ENCODE data around the gene CPN2. TPM values are rescaled to one million over a fixed set of nuclear protein-coding genes. Genes with fewer than 3 reads are reported as not detected.

The CPN2 gene
- total RNA-seq, 2 donors from 2014 or later: not detected

DNA sequence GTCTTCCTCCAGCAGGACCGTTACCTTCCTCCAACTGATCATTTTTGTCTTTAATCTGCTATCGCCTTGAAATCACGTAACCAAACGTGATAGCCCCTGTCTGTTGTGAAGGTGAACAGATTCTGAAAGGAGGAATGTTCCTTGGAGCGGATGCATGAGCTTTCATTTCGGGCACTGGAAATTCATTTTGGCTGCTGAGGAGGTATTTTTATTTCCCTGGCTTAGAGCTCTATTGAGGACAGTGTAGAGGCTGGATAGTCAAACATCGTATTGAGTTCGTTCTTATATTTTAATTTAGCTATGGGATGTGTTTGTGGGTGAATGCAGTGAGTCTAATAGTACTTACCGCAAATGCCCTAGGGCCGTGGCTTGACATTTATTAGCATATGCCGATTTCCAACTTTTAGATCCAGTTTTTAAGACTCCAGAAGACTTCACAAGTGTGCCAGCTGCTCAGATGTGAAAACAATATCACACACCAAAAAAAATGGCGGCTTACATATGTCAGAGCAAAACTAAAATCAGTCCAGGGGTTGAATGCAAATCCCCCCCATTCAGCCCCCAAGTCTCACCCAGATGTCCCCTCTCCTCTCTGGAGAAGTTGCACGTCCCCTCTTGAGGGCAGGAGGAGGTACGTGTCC is 22.1 kb downstream of the CPN2 start:
- ATAC-seq (replicated peaks in 1 of 2) (no peak), DNase-seq (no peak)
- Mint-ChIP-seq H3K27ac (no peak overlapping the region), H3K4me1 (ENCODE audit: low read depth) (peaks cover 4% of the 10 kb centered on the region), H3K9me3 (no peaks in the 10 kb centered on the region), H3K4me3 (no peak overlapping the region), H3K36me3 (ENCODE audit: insufficient read depth in 2 of 2) (no peaks in the 10 kb centered on the region), H3K27me3 (ENCODE audit: low read depth) (peaks cover 16% of the 10 kb centered on the region)

DNA sequence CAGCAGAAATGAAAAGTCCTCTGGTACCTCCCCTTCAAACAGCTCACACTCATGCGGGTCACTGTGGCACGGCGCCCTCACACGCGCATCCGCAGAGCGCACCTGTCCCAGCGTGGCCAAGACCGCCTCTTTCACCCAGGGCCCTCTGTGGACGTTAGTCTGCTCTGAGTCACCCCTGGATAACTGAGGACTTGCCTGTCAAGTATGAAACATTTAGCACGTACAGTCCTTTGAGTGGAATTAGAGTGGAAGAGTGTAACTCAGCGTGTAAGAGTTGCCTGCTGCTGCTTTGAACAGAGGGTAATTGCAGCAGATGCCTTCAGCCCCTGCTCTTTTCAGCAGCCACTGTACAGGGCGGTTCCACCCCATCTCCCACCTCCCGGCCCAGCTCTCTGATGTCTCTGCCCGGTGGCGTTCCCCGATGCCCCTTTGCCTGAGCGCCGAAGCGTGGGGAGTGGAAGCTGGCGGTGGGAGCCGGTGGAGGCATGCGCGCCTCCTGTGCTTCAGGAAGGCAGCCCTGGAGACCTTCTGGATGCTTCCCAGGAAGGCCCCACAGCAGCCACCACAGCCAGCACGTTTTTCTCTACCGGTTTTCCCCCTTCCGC is 23.0 kb downstream of the CPN2 start:
- DNase-seq: peak in 1 of 2 donors; percentile 40
- Mint-ChIP-seq H3K36me3 (ENCODE audit: insufficient read depth in 2 of 2) (no peaks in the 10 kb centered on the region), H3K4me3 (no peak overlapping the region), H3K27me3 (ENCODE audit: low read depth) (peaks cover 12% of the 10 kb centered on the region), H3K4me1 (ENCODE audit: low read depth) (peaks cover 2% of the 10 kb centered on the region), H3K9me3 (no peaks in the 10 kb centered on the region), H3K27ac (no peak overlapping the region)
- ATAC-seq (replicated peaks in 1 of 2): peak; percentile 16 to 33

DNA sequence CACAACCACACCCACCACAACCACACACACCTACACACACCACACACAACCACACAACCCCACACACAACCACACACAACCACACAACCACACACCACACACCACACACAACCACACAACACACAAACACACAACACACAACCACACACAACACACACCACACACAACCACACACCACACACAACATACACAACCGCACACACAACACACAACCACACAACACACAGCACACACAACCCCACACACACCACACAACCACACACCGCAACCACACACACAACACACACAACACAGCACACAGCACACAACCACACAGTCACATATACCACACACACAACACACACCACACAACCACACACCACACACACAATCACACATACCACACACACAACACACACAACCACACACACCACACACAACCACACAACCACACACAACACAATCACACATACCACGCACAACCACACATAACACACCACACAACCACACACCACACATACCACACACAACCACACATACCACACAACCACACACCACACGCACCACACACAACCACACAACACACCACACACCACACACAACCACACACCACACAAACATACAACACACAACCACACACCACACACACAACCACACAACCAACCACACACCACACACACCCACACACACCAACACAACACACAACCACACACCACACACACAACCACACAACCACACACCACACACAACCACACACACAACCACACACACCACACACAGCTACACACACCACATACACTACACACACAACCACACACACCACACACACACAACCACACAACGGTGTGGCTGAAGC is 23.7 kb downstream of the CPN2 start:
- Mint-ChIP-seq H3K36me3 (ENCODE audit: insufficient read depth in 2 of 2) (no peaks in the 10 kb centered on the region), H3K27ac (no peak overlapping the region), H3K4me1 (ENCODE audit: low read depth) (peaks cover 9% of the 10 kb centered on the region), H3K4me3 (no peak overlapping the region), H3K9me3 (no peaks in the 10 kb centered on the region), H3K27me3 (ENCODE audit: low read depth) (peaks cover 6% of the 10 kb centered on the region)
- ATAC-seq (replicated peaks in 1 of 2) (no peak), DNase-seq (no peak)

DNA sequence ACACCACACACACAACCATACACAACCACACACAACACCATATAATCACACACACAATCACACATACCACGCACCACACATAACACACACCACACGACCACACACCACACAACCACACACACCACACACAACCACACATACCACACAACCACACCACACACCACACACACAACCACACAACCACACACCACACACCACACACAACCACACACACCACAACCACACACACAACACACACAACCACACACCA is 24.2 kb downstream of the CPN2 start:
- ATAC-seq (replicated peaks in 1 of 2) (no peak), DNase-seq (no peak)
- H3K9me3 Mint-ChIP-seq: no peaks in the 10 kb centered on the region
- H3K4me1 Mint-ChIP-seq (ENCODE audit: low read depth): peaks cover 9% of the 10 kb centered on the region
- peaks cover 6% of the 10 kb centered on the region for H3K27me3 Mint-ChIP-seq (ENCODE audit: low read depth)
- H3K36me3 Mint-ChIP-seq (ENCODE audit: insufficient read depth in 2 of 2): no peaks in the 10 kb centered on the region
- H3K4me3 Mint-ChIP-seq: no peak overlapping the region
- H3K27ac Mint-ChIP-seq: no peak overlapping the region

GRCh38 chr3:194326192-194326967 is 24.7 kb downstream of the CPN2 start:
- peaks cover 0 to under 1% of the 10 kb centered on the region in 2 donors for H3K36me3 Mint-ChIP-seq (ENCODE audit: insufficient read depth in 2 of 2)
- ATAC-seq (replicated peaks in 1 of 2): no peak

GRCh38 chr3:194325424-194326153 is 25.5 kb downstream of the CPN2 start:
- H3K4me3 Mint-ChIP-seq: no peak overlapping the region
- H3K27ac Mint-ChIP-seq: no peak overlapping the region
- peaks cover 9% of the 10 kb centered on the region for H3K4me1 Mint-ChIP-seq (ENCODE audit: low read depth)
- peaks cover 0 to 1% of the 10 kb centered on the region in 2 donors for H3K36me3 Mint-ChIP-seq (ENCODE audit: insufficient read depth in 2 of 2)
- H3K27me3 Mint-ChIP-seq (ENCODE audit: low read depth): peaks cover 6% of the 10 kb centered on the region
- DNase-seq (no peak), ATAC-seq (replicated peaks in 1 of 2) (no peak)
- no peaks in the 10 kb centered on the region for H3K9me3 Mint-ChIP-seq

More at GRCh38 chr3:194326192-194326967, 24.7 kb downstream of the CPN2 start:
- Mint-ChIP-seq H3K27ac (no peak overlapping the region), H3K4me3 (no peak overlapping the region), H3K27me3 (ENCODE audit: low read depth) (peaks cover 6% of the 10 kb centered on the region), H3K4me1 (ENCODE audit: low read depth) (peaks cover 9% of the 10 kb centered on the region), H3K9me3 (no peaks in the 10 kb centered on the region)
- peak in 1 of 2 donors; percentile 19 for DNase-seq

DNA sequence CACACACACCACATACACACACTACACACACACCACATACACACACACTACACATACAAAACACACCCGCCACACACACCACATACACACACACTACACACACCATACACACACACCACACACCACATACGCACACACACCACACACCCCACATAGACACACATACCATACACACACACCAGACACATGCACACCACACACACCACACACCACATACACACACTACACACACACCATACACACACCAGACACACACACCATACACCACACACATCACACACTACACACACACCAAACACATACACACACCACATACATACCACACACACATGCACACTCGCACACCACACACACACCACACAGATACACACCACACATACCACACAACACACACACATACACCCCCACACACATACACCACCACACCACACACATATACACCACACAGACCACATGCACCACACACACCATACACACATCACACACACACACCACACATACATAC is 26.3 kb downstream of the CPN2 start:
- peaks cover 2% of the 10 kb centered on the region for H3K27me3 Mint-ChIP-seq (ENCODE audit: low read depth)
- DNase-seq: no peak
- H3K4me3 Mint-ChIP-seq: no peak overlapping the region
- no peaks in the 10 kb centered on the region for H3K9me3 Mint-ChIP-seq
- peaks cover 0 to 1% of the 10 kb centered on the region in 2 donors for H3K36me3 Mint-ChIP-seq (ENCODE audit: insufficient read depth in 2 of 2)
- peaks cover 9% of the 10 kb centered on the region for H3K4me1 Mint-ChIP-seq (ENCODE audit: low read depth)
- ATAC-seq (replicated peaks in 1 of 2): no peak
- no peak overlapping the region for H3K27ac Mint-ChIP-seq

- Mint-ChIP-seq H3K36me3 (ENCODE audit: insufficient read depth in 2 of 2) (peaks cover 2% of the 10 kb centered on the region in 2 donors), H3K9me3 (peaks cover 2 to 5% of the 10 kb centered on the region in 2 donors), H3K4me3 (no peak overlapping the region), H3K4me1 (ENCODE audit: low read depth) (peaks cover 9% of the 10 kb centered on the region), H3K27me3 (ENCODE audit: low read depth) (peaks cover 9% of the 10 kb centered on the region), H3K27ac (no peak overlapping the region)
- DNase-seq: peak; percentile 56 to 67
- ATAC-seq (replicated peaks in 1 of 2): peak; percentile 78 to 83
Measured at GRCh38 chr3:194323785-194324735, 27.1 kb downstream of the CPN2 start.

- Mint-ChIP-seq H3K27me3 (ENCODE audit: low read depth) (peaks cover 15% of the 10 kb centered on the region), H3K36me3 (ENCODE audit: insufficient read depth in 2 of 2) (peaks cover 5% of the 10 kb centered on the region in 2 donors), H3K4me3 (no peak overlapping the region), H3K4me1 (ENCODE audit: low read depth) (peaks cover 9% of the 10 kb centered on the region), H3K9me3 (peaks cover 4 to 8% of the 10 kb centered on the region in 2 donors), H3K27ac (no peak overlapping the region)
- ATAC-seq (replicated peaks in 1 of 2) (peak; percentile 60 to 75), DNase-seq (peak; percentile 46 to 51)
Measured at GRCh38 chr3:194322678-194323211, 28.4 kb downstream of the CPN2 start.

GRCh38 chr3:194321693-194322640 is 29.2 kb downstream of the CPN2 start:
- peak overlapping the region in 1 of 2 donors; percentile 16 for H3K4me3 Mint-ChIP-seq
- ATAC-seq (replicated peaks in 1 of 2): no peak

More at GRCh38 chr3:194321693-194322640, 29.2 kb downstream of the CPN2 start:
- Mint-ChIP-seq H3K27me3 (ENCODE audit: low read depth) (peaks cover 20% of the 10 kb centered on the region), H3K9me3 (peaks cover 4 to 8% of the 10 kb centered on the region in 2 donors), H3K27ac (no peak overlapping the region), H3K4me1 (ENCODE audit: low read depth) (peaks cover 9% of the 10 kb centered on the region), H3K36me3 (ENCODE audit: insufficient read depth in 2 of 2) (peaks cover 5% of the 10 kb centered on the region in 2 donors)
- no peak for DNase-seq
